GM12878 (cell line): ENCODE results near the gene DYDC1.

ENCODE experiments used
- E2F4 ChIP-seq: IDR thresholded peaks from 2 replicates; pipeline ENCODE4 v1.6.1; 2012; ENCODE audit warnings: low read depth, low read length, improper control_type of control experiment
- POLR2AphosphoS2 ChIP-seq: IDR thresholded peaks from 2 replicates; pipeline ENCODE4 v1.6.1; 2011; ENCODE audit warnings: low read depth, mild to moderate bottlenecking, low read length, improper control_type of control experiment, moderate library complexity
- POU2F2 ChIP-seq: IDR thresholded peaks from 3 replicates; pipeline ENCODE4 v1.6.1; 2011; ENCODE audit warnings: low read depth, mild to moderate bottlenecking, low read length, borderline replicate concordance
- SMAD5 ChIP-seq: IDR thresholded peaks from 2 replicates; pipeline ENCODE4 v1.6.1; 2016; ENCODE audit warnings: antibody characterized with exemption, low read depth
- ZNF274 ChIP-seq: IDR thresholded peaks from one replicate; pipeline ENCODE4 v1.8.0; 2011; ENCODE audit not compliant: insufficient read length, insufficient read depth

DNA sequence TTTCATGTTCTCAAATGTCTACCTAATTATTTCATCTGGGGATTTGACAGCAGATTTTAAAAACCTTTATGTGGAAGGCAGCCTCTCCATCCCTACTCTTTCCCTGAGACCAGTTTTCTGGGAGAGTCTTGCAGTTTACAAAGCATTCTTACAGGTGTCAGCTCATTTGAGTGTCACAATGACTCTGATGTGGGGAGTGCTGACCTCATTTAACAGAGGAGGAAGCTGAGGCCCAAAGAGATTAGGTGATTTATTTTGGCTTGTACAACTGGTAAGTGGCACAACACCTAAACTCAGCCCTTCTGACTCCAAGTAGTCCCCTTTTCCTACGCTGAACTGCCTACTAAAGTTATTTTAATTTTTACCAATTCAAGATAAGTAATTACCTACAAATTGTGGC is 33.8 kb downstream of the DYDC1 start:
- TF ChIP-seq E2F4 (no peak), ZNF274 (no peak), POU2F2 (no peak), POLR2AphosphoS2 (no peak), SMAD5 (no peak)
